Activated T-cell treated with anti-CD3 and anti-CD28 coated beads, Interleukin-2, amount 50 U/mL, for 48 hours (primary cell): Measurements from ENCODE around the gene DSG4.

Experiments used
- DNase-seq, 2 experiments: peaks; one replicate each; pipeline ENCODE4 v3.0.0-alpha.2; 2020

Gene DSG4

DNA sequence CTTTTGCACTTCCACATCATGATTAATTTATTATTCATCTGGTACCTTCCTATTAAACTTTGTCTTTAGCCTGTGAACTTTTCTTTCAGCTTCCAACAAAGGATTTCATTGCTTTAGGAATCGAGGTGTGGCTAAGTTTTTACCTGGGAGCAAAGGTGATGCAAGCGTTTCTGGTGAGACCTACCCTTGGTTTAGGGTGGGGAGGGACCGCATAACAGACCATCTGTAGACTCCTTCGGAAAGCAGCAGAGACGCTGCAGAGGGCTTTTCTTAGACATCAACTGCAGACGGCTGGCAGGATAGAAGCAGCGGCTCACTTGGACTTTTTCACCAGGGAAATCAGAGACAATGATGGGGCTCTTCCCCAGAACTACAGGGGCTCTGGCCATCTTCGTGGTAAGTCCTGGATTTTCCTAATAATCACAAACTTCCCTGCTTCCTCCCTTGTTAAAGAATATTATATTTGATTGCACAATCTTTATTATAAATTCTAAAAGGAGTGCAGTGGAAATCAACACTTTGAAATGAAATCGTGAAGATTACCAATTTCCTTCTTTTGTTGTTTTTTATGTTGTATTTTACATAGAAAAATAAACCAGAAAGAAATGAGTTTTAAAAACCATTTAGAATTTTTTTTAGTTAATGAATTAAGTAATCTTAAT is 71.1 kb downstream of the DSG4 start, which contains the start of gene DSG3:
DSG3 (plus strand) TSS at position 212 of the 662 bp plus-strand sequence; CDS start at position 349, 137 bp downstream.
- DNase-seq, result no peak

DNA sequence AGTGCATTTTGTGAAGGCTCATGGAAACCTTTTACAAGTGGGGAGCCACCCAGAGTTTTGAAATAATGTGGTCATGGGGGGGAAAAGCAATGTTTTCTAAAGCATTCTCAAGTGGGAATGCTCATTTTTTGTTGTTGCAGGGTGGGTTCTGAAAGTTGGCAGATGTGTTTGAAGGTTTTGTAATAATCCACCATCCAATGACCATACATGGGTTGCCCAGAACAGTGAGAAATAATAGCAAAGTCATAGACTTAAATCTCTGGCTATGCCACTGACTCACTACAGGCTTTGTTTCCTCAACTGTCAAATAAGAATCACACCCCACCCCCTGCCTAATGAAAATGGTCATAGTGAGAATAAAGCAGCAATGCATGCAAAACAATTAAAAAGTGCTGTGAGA is 73.8 kb downstream of the DSG4 start:
- no peak for DNase-seq

DNA sequence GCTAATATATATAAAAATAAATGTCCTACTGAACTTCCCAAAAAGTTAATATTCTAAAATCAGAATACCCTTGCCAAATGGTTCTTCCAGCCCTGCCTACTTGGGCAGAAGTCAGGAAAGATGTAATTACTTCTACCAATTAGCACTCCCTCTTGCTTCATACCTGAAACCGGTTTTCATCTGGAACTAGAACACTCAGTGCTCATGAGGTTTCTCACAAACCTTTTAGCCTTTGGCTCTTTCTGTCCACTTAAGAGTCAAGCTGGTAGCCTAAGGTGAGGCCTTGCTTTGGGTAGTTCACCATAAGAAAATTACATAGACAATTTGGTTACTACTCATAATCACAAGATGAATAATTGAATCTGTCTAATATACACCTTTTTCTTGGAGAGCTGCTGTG is 75.0 kb downstream of the DSG4 start:
- DNase-seq, result no peak

DNA sequence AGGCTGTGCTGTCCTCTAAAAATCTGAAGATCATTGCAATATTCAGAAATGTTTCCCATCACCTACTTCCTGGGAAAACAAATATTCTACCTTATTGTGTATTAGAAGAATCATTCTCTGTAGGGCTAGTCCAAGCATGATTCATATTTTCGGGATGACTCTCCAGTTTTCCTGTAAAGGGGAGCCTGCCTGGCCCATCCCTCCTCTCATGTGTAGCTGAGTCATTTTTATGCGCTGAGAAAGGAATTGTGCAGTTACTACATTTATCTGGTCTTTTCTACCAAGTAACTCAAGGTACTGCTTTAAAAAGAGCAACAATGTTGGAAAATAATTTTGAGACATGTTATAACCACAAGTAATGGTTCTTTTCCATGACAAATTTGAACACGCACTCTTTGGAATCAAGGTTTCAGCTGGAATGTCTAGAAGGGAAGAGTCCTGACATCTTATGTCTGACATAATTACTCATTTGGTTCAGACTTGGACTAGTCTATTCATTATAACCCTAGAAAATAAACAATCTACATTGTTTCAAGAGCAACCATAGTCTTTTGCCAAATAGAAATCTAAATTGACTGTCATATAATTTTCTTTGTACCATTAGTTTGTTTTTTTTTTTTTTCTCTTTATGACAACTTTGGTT is 77.6 kb downstream of the DSG4 start:
- DNase-seq, result no peak
